Thoracic aorta (tissue), 2 donors: ENCODE measurements around the gene TNFRSF14. TPM values are rescaled to one million over a fixed set of nuclear protein-coding genes. Genes with fewer than 3 reads are reported as not detected.
A peak's percentile ranks its signal among the peaks of the same experiment; 100 is the strongest.

Experiments used
- ATAC-seq: fragments of 150-250 bp; one replicate; pipeline ENCODE4 v1.8.0; 2017; ENCODE audit warnings: low read depth; ENCODE audit not compliant: insufficient number of reproducible peaks, low FRiP score
- DNase-seq: peaks from one replicate; pipeline ENCODE4 v3.0.0-alpha.2; 2020; ENCODE audit warnings: low spot score
- H3K27ac ChIP-seq, 2 donors: fragments of 200-600 bp; sonication (generic); 1 replicate in 1 of 2; 2 replicates in 1 of 2; pipeline ENCODE4 v1.5.1; 2016; ENCODE audit warnings: mild to moderate bottlenecking in 2 of 2, moderate library complexity in 2 of 2
- H3K27me3 ChIP-seq: fragments of 200-600 bp; sonication (generic); replicated peaks from 2 replicates; pipeline ENCODE4 v1.6.0; 2016; ENCODE audit warnings: mild to moderate bottlenecking; ENCODE audit not compliant: insufficient read depth
- H3K36me3 ChIP-seq: fragments of 200-600 bp; sonication (generic); one replicate; pipeline ENCODE4 v1.5.1; 2016
- H3K4me1 ChIP-seq, 2 donors: fragments of 200-600 bp; sonication (generic); 1 replicate in 1 of 2; 2 replicates in 1 of 2; pipeline versions ENCODE4 v1.5.1 to v1.6.0; 2016; ENCODE audit warnings: low read depth in 2 of 2, mild to moderate bottlenecking in 1 of 2; ENCODE audit not compliant: control insufficient read depth in 1 of 2
- H3K4me3 ChIP-seq: fragments of 200-600 bp; sonication (generic); 2 replicates; pipeline ENCODE4 v1.5.1; 2016; ENCODE audit warnings: mild to moderate bottlenecking
- H3K9me3 ChIP-seq: fragments of 200-600 bp; sonication (generic); 2 replicates; pipeline ENCODE4 v1.5.1; 2016
- total RNA-seq, 2 donors: library from RNA; depleted of rRNA; stranded (reverse); fragments of >200 nt; gene quantifications; one replicate each; pipeline versions ENCODE4 v1.1.0 to v1.2.3, GENCODE V29; 2016
- TF ChIP-seq, protein P1 (sequence below): fragments of 200-600 bp; sonication (generic); IDR thresholded peaks from one replicate; pipeline ENCODE4 v1.5.1; 2019; ENCODE audit warnings: antibody characterized with exemption

TNFRSF14 gene
- total RNA-seq, result 10 to 100 TPM; 29.6 to 55.6 TPM

- Histone ChIP-seq H3K27ac (peak within 1 kb of the TSS; percentile 63), H3K27me3 (no peaks in the 10 kb centered on the region), H3K9me3 (no peaks in the 10 kb centered on the region), H3K4me3 (peak within 1 kb of the TSS; percentile 95), H3K36me3 (no peaks in the 10 kb centered on the region), H3K4me1 (peaks cover 15 to 28% of the 10 kb centered on the region in 2 donors)
- TF ChIP-seq, protein P1, sequence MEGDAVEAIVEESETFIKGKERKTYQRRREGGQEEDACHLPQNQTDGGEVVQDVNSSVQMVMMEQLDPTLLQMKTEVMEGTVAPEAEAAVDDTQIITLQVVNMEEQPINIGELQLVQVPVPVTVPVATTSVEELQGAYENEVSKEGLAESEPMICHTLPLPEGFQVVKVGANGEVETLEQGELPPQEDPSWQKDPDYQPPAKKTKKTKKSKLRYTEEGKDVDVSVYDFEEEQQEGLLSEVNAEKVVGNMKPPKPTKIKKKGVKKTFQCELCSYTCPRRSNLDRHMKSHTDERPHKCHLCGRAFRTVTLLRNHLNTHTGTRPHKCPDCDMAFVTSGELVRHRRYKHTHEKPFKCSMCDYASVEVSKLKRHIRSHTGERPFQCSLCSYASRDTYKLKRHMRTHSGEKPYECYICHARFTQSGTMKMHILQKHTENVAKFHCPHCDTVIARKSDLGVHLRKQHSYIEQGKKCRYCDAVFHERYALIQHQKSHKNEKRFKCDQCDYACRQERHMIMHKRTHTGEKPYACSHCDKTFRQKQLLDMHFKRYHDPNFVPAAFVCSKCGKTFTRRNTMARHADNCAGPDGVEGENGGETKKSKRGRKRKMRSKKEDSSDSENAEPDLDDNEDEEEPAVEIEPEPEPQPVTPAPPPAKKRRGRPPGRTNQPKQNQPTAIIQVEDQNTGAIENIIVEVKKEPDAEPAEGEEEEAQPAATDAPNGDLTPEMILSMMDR, result no peak
- peak; percentile 23 for ATAC-seq
- DNase-seq, result no peak
Observed at GRCh38 chr1:2556277-2556677, at the start of gene TNFRSF14. Gene TNFRSF14 (plus strand): TSS chr1:2556371. CDS start chr1:2556665, 294 bp downstream.

DNA sequence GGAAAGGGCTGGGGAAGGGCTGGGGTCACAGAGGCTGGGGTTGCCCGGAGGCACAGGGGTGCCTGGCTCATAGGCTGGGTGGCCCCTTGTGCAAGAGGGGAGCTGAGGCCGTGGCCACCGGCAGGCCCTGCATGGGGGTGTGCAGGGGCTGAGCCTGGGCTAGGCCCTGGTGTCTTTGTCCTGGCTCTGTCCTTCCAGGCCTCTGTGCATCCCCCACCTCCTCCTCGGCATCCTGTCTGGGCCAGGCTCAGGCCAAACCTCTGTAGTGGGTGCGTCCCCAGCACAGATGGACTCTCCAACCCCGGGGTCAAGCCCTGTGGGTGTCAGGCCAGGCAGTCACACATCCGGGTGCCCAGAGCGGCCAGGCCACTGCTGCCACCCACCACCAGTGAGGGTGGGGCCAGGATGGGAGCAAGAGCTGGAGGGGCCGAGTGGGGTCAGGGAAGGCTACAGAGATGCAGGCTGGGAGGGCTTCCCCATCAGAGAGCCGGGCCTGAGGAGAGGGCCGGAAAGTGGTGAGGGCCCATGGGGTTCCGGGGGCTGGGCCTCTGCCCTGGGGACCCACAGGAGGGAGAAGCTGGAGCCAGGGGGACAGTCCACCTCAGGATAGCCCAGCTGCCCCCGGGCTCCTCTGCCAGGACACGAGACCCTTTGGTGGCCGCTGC, 49.1 kb upstream of the TNFRSF14 start:
- Histone ChIP-seq H3K36me3 (peaks cover 31% of the 10 kb centered on the region), H3K4me3 (no peak overlapping the region), H3K27me3 (no peaks in the 10 kb centered on the region), H3K9me3 (no peaks in the 10 kb centered on the region), H3K4me1 (no peaks in the 10 kb centered on the region), H3K27ac (no peak overlapping the region)
- DNase-seq, result no peak
- ATAC-seq, result no peak
- TF ChIP-seq, protein P1, result no peak

- TF ChIP-seq, protein P1, result no peak
- Histone ChIP-seq H3K4me1 (no peaks in the 10 kb centered on the region), H3K9me3 (no peaks in the 10 kb centered on the region), H3K27ac (no peak overlapping the region), H3K27me3 (no peaks in the 10 kb centered on the region), H3K4me3 (no peak overlapping the region), H3K36me3 (peaks cover 37% of the 10 kb centered on the region)
- ATAC-seq, result no peak
- DNase-seq, result no peak
Observed at GRCh38 chr1:2507744-2508155, 48.4 kb upstream of the TNFRSF14 start.

GRCh38 chr1:2508180-2508579, 48.0 kb upstream of the TNFRSF14 start:
- DNase-seq, result no peak
- Histone ChIP-seq H3K27me3 (no peaks in the 10 kb centered on the region), H3K4me3 (no peak overlapping the region), H3K4me1 (no peaks in the 10 kb centered on the region), H3K9me3 (no peaks in the 10 kb centered on the region), H3K27ac (no peak overlapping the region), H3K36me3 (peaks cover 40% of the 10 kb centered on the region)
- TF ChIP-seq, protein P1, result no peak
- ATAC-seq, result no peak

DNA sequence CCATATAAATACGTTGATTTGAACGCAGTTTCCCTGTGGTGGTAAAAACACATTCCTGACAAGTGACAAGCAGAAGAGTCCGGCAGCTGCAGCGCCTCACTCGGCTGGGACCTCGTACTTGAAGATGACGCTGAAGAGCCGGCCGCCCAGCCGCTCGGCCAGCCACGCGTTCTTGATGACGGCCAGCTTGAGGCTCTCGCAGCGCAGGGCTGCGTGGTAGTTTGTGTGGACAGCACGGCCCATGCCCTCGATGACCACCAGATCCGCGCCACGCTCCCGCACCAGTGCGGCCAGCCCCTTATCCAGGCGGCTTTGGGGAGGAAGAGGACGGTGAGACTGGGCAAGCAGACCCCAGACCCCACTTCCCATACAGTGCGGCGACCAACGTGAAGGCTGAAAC, 47.4 kb upstream of the TNFRSF14 start:
- Histone ChIP-seq H3K4me3 (no peak overlapping the region), H3K36me3 (peaks cover 45% of the 10 kb centered on the region), H3K9me3 (no peaks in the 10 kb centered on the region), H3K27me3 (no peaks in the 10 kb centered on the region), H3K4me1 (no peaks in the 10 kb centered on the region), H3K27ac (no peak overlapping the region)
- TF ChIP-seq, protein P1, result no peak
- no peak for DNase-seq
- no peak for ATAC-seq
